ENCODE data around the gene TGOLN2. TPM values are rescaled to one million over a fixed set of nuclear protein-coding genes. Genes with fewer than 3 reads are reported as not detected.

The TGOLN2 gene
- total RNA-seq, 2 experiments from 2014 or later = 82.5 to 85.4 TPM

- Mint-ChIP-seq H3K27me3 (ENCODE audit: low read depth) (no peaks in the 10 kb centered on the region), H3K27ac (no peak overlapping the region), H3K9me3 (no peaks in the 10 kb centered on the region), H3K4me1 (ENCODE audit: low read depth) (no peaks in the 10 kb centered on the region), H3K36me3 (ENCODE audit: low read depth) (no peaks in the 10 kb centered on the region), H3K4me3 (no peak overlapping the region)
- CTCF ChIA-PET = interaction anchor here (1.1 to 1.7 kb wide), 4 partner anchors 8 to 208 kb away, joined by 3 to 7 read pairs (median 4); no protein-coding TSS in a partner anchor
- intact Hi-C loops (cut with micrococcal nuclease) = no loop called here
- no peak for DNase-seq
Measured at GRCh38 chr2:85273738-85274731, 53.8 kb downstream of the TGOLN2 start.

DNA sequence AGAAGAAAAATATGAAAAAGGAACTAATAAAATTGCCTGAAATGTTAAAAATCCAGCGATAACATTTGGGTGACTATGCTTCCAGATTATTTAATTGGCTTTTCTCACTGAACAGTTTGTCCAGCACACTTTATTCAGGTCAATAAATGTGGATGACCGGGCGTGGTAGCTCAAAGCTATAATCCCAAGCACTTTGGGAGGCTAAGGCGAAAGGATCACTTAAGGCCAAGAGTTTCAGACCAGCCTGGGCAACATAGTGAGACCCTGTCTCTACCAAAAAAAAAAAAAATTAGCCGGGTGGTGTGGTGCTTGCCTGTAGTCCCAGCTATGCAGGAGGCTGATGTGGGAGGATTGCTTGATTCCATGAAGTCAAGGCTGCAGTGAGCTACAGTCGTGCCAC, 55.4 kb downstream of the TGOLN2 start:
- H3K27me3 Mint-ChIP-seq (ENCODE audit: low read depth) = no peaks in the 10 kb centered on the region
- no peaks in the 10 kb centered on the region for H3K36me3 Mint-ChIP-seq (ENCODE audit: low read depth)
- CTCF ChIA-PET = interaction anchor here (5.1 kb wide), 1 partner anchor 13 kb away, joined by 29 read pairs; no protein-coding TSS in a partner anchor
- no peaks in the 10 kb centered on the region for H3K4me1 Mint-ChIP-seq (ENCODE audit: low read depth)
- no peak overlapping the region for H3K4me3 Mint-ChIP-seq
- no peak for DNase-seq
- intact Hi-C loops (cut with micrococcal nuclease) = no loop called here
- H3K27ac Mint-ChIP-seq = no peak overlapping the region
- no peaks in the 10 kb centered on the region for H3K9me3 Mint-ChIP-seq

DNA sequence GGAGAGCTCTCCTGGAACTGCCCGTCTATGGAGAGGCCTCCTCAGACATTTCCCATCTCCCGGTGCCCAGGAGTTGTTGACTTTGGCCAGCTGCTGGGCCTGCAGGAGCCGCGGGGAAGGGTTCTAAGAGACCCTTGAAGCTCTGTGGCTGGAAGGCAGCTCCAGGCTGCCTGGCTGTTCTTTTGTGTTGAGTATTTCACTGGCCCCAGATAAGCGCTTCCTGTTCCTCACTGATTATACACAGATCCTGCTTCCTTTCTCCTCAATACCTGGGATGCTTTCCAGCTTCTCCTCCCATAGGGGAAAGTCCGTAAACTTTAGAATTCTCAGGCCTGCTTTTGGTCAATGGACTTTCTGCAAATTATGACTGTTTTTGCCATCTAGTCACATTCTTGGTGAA, 57.8 kb downstream of the TGOLN2 start:
- DNase-seq = no peak
- H3K9me3 Mint-ChIP-seq = no peaks in the 10 kb centered on the region
- intact Hi-C loops (cut with micrococcal nuclease) = no loop called here
- H3K27me3 Mint-ChIP-seq (ENCODE audit: low read depth) = no peaks in the 10 kb centered on the region
- H3K4me3 Mint-ChIP-seq = no peak overlapping the region
- CTCF ChIA-PET = interaction anchor here (5.1 kb wide), 1 partner anchor 16 kb away, joined by 29 read pairs; no protein-coding TSS in a partner anchor
- H3K27ac Mint-ChIP-seq = no peak overlapping the region
- H3K4me1 Mint-ChIP-seq (ENCODE audit: low read depth) = no peaks in the 10 kb centered on the region
- H3K36me3 Mint-ChIP-seq (ENCODE audit: low read depth) = no peaks in the 10 kb centered on the region

Other genes starting within 250 kb of the TGOLN2 start
- under 1 TPM in 1 of 2 experiments, not detected in 1; 0.07 TPM for gene TCF7L1, start 194.6 kb downstream of the TGOLN2 start, total RNA-seq
- gene RETSAT, start 26.5 kb upstream of the TGOLN2 start, total RNA-seq = 10 to 100 TPM; 19.7 to 24.5 TPM
- gene ELMOD3, start 26.8 kb upstream of the TGOLN2 start, total RNA-seq = 10 to 100 TPM; 14.8 to 15.4 TPM
- 10 to 100 TPM; 10.2 to 10.7 TPM for gene CAPG, start 82.4 kb upstream of the TGOLN2 start, total RNA-seq
- under 1 TPM; 0.40 to 0.88 TPM for gene SH2D6, start 90.7 kb upstream of the TGOLN2 start, total RNA-seq
- 100 to 1,000 TPM; 221 to 228 TPM for gene MAT2A, start 211.2 kb upstream of the TGOLN2 start, total RNA-seq
- gene GGCX, start 233.5 kb upstream of the TGOLN2 start, total RNA-seq = 10 to 100 TPM; 17.5 to 18.8 TPM
- gene VAMP8, start 249.6 kb upstream of the TGOLN2 start, total RNA-seq = 100 to 1,000 TPM in 1 of 2 experiments, 10 to 100 TPM in 1; 98.7 to 102 TPM